ENCODE results near the gene PEX26. TPM values are rescaled to one million over a fixed set of nuclear protein-coding genes. Genes with fewer than 3 reads are reported as not detected.

The PEX26 gene
- total RNA-seq, 1 experiment from 2014 or later, result 47.1 TPM

DNA sequence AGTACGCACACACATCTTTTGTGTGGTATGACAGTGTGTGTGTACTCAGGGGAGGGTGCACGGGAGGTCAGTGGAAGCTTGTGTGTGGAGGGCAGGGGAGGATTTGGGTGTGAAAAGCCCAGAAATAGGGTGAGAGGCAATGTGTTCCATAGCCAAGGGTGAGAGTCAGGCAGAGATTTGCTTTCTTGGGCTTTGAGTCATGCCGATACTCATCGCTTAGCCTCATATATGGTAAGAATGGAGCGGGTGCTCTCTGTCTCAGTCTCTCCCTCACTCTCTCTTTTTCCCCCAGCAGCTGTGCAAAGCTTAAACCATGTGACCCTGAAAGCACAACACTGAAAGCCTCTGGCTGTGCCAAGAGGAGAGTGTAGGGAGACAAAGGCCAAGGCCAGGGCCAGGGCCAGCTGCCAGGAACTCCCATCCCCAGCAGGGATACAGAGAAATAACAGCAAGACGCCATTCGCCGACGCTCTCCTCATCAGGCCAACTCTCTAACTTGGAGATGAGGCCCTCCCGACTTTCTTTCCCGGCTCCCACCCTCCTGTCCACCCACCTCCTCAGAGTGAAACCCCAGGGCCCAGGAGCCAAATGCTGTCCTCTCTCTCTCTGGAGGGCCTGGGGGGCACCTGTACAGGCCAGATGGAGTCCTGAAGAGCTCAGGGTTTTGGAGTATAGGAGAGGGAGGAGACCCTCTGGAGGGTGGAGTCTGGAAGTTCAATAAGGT lies 33.1 kb upstream of the PEX26 start:
- TF ChIP-seq CTCF (IDR thresholded peaks at IDR 0.05; ENCODE audit: unreplicated experiment), result no peak
- no peak overlapping the region for H3K4me3 Mint-ChIP-seq (ENCODE audit: unreplicated experiment)
- H3K36me3 Mint-ChIP-seq (ENCODE audit: insufficient read depth, unreplicated experiment), result no peaks in the 10 kb centered on the region
- H3K27ac Mint-ChIP-seq (ENCODE audit: low read depth, unreplicated experiment), result no peak overlapping the region
- no peaks in the 10 kb centered on the region for H3K27me3 Mint-ChIP-seq (ENCODE audit: insufficient read depth, unreplicated experiment)
- H3K9me3 Mint-ChIP-seq (ENCODE audit: unreplicated experiment), result no peaks in the 10 kb centered on the region
- no TSS peak for BruUV-seq (replicated peaks)
- CTCF ChIA-PET, result interaction anchor here (0.7 to 1.1 kb wide), 5 partner anchors 8 to 32 kb away, joined by 3 to 8 read pairs (median 3); no protein-coding TSS in a partner anchor
- POLR2A ChIA-PET, result interaction anchor here (1.0 to 1.3 kb wide), 3 partner anchors 11 to 21 kb away, joined by 3 to 6 read pairs (median 4); no protein-coding TSS in a partner anchor
- no peak for DNase-seq (ENCODE audit: unreplicated experiment)
- intact Hi-C loops (cut with micrococcal nuclease), result no loop called here
- H3K4me1 Mint-ChIP-seq (ENCODE audit: insufficient read depth, unreplicated experiment), result no peaks in the 10 kb centered on the region

- H3K9me3 Mint-ChIP-seq (ENCODE audit: unreplicated experiment), result no peaks in the 10 kb centered on the region
- no peaks in the 10 kb centered on the region for H3K36me3 Mint-ChIP-seq (ENCODE audit: insufficient read depth, unreplicated experiment)
- no TSS peak for BruUV-seq (replicated peaks)
- H3K4me3 Mint-ChIP-seq (ENCODE audit: unreplicated experiment), result no peak overlapping the region
- H3K27ac Mint-ChIP-seq (ENCODE audit: low read depth, unreplicated experiment), result no peak overlapping the region
- intact Hi-C loops (cut with micrococcal nuclease), result no loop called here
- DNase-seq (ENCODE audit: unreplicated experiment), result no peak
- no peak for TF ChIP-seq CTCF (IDR thresholded peaks at IDR 0.05; ENCODE audit: unreplicated experiment)
- CTCF ChIA-PET, result no interaction called here
- POLR2A ChIA-PET, result interaction anchor here (1.0 kb wide), 2 partner anchors 10 to 22 kb away, joined by 3 to 4 read pairs; no protein-coding TSS in a partner anchor
- no peaks in the 10 kb centered on the region for H3K27me3 Mint-ChIP-seq (ENCODE audit: insufficient read depth, unreplicated experiment)
- no peaks in the 10 kb centered on the region for H3K4me1 Mint-ChIP-seq (ENCODE audit: insufficient read depth, unreplicated experiment)
Observed at GRCh38 chr22:18045794-18046193, 32.0 kb upstream of the PEX26 start.

DNA sequence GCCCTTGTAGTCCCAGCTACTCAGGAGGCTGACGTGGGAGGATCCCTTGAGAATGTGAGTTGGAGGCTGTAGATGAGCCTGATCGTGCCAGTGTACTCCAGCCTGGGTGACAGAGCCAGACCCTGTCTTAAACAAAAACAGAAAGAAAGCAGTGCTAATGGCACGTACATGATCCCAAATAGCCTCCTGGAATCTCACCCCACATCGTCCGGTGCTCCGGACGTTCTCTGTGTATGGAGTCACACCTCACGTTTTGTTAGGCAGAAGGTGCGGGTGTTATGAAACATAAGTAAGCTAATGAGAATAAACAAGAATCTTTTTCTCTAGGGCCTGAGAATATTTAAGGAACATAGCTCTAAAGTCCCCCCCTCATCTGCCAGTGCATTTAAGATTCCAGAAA lies 29.7 kb upstream of the PEX26 start:
- intact Hi-C loops (cut with micrococcal nuclease), result no loop called here
- H3K27me3 Mint-ChIP-seq (ENCODE audit: insufficient read depth, unreplicated experiment), result no peaks in the 10 kb centered on the region
- ChIA-PET POLR2A (no interaction called here), CTCF (interaction anchor here (1.3 kb wide), 1 partner anchor 47 kb away, joined by 4 read pairs; no protein-coding TSS in a partner anchor)
- BruUV-seq (replicated peaks), result no TSS peak
- H3K27ac Mint-ChIP-seq (ENCODE audit: low read depth, unreplicated experiment), result no peak overlapping the region
- no peak for TF ChIP-seq CTCF (IDR thresholded peaks at IDR 0.05; ENCODE audit: unreplicated experiment)
- H3K4me1 Mint-ChIP-seq (ENCODE audit: insufficient read depth, unreplicated experiment), result no peaks in the 10 kb centered on the region
- no peak for DNase-seq (ENCODE audit: unreplicated experiment)
- no peaks in the 10 kb centered on the region for H3K36me3 Mint-ChIP-seq (ENCODE audit: insufficient read depth, unreplicated experiment)
- no peaks in the 10 kb centered on the region for H3K9me3 Mint-ChIP-seq (ENCODE audit: unreplicated experiment)
- no peak overlapping the region for H3K4me3 Mint-ChIP-seq (ENCODE audit: unreplicated experiment)

- no peaks in the 10 kb centered on the region for H3K9me3 Mint-ChIP-seq (ENCODE audit: unreplicated experiment)
- H3K4me1 Mint-ChIP-seq (ENCODE audit: insufficient read depth, unreplicated experiment), result no peaks in the 10 kb centered on the region
- POLR2A ChIA-PET, result interaction anchor here (0.6 kb wide), 1 partner anchor 9 kb away, joined by 3 read pairs; no protein-coding TSS in a partner anchor
- no peaks in the 10 kb centered on the region for H3K27me3 Mint-ChIP-seq (ENCODE audit: insufficient read depth, unreplicated experiment)
- no peak overlapping the region for H3K27ac Mint-ChIP-seq (ENCODE audit: low read depth, unreplicated experiment)
- CTCF ChIA-PET, result interaction anchor here (1.1 to 1.3 kb wide), 2 partner anchors 36 to 48 kb away, joined by 4 read pairs; no protein-coding TSS in a partner anchor
- no peak for TF ChIP-seq CTCF (IDR thresholded peaks at IDR 0.05; ENCODE audit: unreplicated experiment)
- no peak for DNase-seq (ENCODE audit: unreplicated experiment)
- no peak overlapping the region for H3K4me3 Mint-ChIP-seq (ENCODE audit: unreplicated experiment)
- H3K36me3 Mint-ChIP-seq (ENCODE audit: insufficient read depth, unreplicated experiment), result no peaks in the 10 kb centered on the region
- intact Hi-C loops (cut with micrococcal nuclease), result no loop called here
- no TSS peak for BruUV-seq (replicated peaks)
Observed at GRCh38 chr22:18048441-18048898, 29.3 kb upstream of the PEX26 start.

Data from MCF 10A (cell line).